ENCODE data around the gene C1orf159.

C1orf159 gene

GRCh38 chr1:1052003-1052840 is 63.7 kb downstream of the C1orf159 start:
- TF ChIP-seq ZBTB7A (IDR thresholded peaks at IDR 0.05; ENCODE audit: low read depth) (no peak), CEBPB (IDR thresholded peaks at IDR 0.05) (no peak), TEAD4 (IDR thresholded peaks at IDR 0.05) (no peak), FOXM1 (IDR thresholded peaks at IDR 0.05; ENCODE audit: borderline replicate concordance, low read depth) (no peak), TCF12 (IDR thresholded peaks at IDR 0.05; ENCODE audit: low read depth) (no peak), CREB1 (IDR thresholded peaks at IDR 0.05; ENCODE audit: low read depth) (no peak), TAF1 (IDR thresholded peaks at IDR 0.05; ENCODE audit: low read depth) (no peak), EP300 (IDR thresholded peaks at IDR 0.05; ENCODE audit: borderline replicate concordance) (no peak), YY1 (IDR thresholded peaks at IDR 0.05; ENCODE audit: low read depth) (no peak), NFIC (IDR thresholded peaks at IDR 0.05) (no peak), EGR1 (IDR thresholded peaks at IDR 0.05) (no peak), RAD21 (IDR thresholded peaks at IDR 0.05; ENCODE audit: low read depth) (no peak)
- TF ChIP-seq, protein P1, sequence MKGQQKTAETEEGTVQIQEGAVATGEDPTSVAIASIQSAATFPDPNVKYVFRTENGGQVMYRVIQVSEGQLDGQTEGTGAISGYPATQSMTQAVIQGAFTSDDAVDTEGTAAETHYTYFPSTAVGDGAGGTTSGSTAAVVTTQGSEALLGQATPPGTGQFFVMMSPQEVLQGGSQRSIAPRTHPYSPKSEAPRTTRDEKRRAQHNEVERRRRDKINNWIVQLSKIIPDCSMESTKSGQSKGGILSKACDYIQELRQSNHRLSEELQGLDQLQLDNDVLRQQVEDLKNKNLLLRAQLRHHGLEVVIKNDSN (IDR thresholded peaks at IDR 0.05), result no peak
- TF ChIP-seq, protein P2, sequence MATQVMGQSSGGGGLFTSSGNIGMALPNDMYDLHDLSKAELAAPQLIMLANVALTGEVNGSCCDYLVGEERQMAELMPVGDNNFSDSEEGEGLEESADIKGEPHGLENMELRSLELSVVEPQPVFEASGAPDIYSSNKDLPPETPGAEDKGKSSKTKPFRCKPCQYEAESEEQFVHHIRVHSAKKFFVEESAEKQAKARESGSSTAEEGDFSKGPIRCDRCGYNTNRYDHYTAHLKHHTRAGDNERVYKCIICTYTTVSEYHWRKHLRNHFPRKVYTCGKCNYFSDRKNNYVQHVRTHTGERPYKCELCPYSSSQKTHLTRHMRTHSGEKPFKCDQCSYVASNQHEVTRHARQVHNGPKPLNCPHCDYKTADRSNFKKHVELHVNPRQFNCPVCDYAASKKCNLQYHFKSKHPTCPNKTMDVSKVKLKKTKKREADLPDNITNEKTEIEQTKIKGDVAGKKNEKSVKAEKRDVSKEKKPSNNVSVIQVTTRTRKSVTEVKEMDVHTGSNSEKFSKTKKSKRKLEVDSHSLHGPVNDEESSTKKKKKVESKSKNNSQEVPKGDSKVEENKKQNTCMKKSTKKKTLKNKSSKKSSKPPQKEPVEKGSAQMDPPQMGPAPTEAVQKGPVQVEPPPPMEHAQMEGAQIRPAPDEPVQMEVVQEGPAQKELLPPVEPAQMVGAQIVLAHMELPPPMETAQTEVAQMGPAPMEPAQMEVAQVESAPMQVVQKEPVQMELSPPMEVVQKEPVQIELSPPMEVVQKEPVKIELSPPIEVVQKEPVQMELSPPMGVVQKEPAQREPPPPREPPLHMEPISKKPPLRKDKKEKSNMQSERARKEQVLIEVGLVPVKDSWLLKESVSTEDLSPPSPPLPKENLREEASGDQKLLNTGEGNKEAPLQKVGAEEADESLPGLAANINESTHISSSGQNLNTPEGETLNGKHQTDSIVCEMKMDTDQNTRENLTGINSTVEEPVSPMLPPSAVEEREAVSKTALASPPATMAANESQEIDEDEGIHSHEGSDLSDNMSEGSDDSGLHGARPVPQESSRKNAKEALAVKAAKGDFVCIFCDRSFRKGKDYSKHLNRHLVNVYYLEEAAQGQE (IDR thresholded peaks at IDR 0.05; ENCODE audit: low read depth), result no peak
- TF ChIP-seq, protein P3, sequence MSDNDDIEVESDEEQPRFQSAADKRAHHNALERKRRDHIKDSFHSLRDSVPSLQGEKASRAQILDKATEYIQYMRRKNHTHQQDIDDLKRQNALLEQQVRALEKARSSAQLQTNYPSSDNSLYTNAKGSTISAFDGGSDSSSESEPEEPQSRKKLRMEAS (IDR thresholded peaks at IDR 0.05), result no peak

GRCh38 chr1:1051127-1051810 is 64.6 kb downstream of the C1orf159 start:
- TF ChIP-seq TEAD4 (IDR thresholded peaks at IDR 0.05) (peak; percentile 51), EGR1 (IDR thresholded peaks at IDR 0.05) (no peak), RAD21 (IDR thresholded peaks at IDR 0.05; ENCODE audit: low read depth) (peak; percentile 13; the same call in 1 of the 2 replicates)

GRCh38 chr1:1050577-1051052 is 65.3 kb downstream of the C1orf159 start:
- TF ChIP-seq TEAD4 (IDR thresholded peaks at IDR 0.05) (no peak), NFIC (IDR thresholded peaks at IDR 0.05) (peak; percentile 63; the same call in 1 of the 2 replicates), ZBTB7A (IDR thresholded peaks at IDR 0.05; ENCODE audit: low read depth) (0 out of 2 replicates have a peak, but pooled peaks have one; percentile 35), CREB1 (IDR thresholded peaks at IDR 0.05; ENCODE audit: low read depth) (no peak)

GRCh38 chr1:1049318-1050165 is 66.3 kb downstream of the C1orf159 start:
- TF ChIP-seq ZBTB7A (IDR thresholded peaks at IDR 0.05; ENCODE audit: low read depth) (no peak), EP300 (IDR thresholded peaks at IDR 0.05; ENCODE audit: borderline replicate concordance) (no peak), CEBPB (IDR thresholded peaks at IDR 0.05) (no peak), TAF1 (IDR thresholded peaks at IDR 0.05; ENCODE audit: low read depth) (0 out of 2 replicates have a peak, but pooled peaks have one; percentile 3), CREB1 (IDR thresholded peaks at IDR 0.05; ENCODE audit: low read depth) (no peak)
- TF ChIP-seq, protein P3 (IDR thresholded peaks at IDR 0.05), result no peak

DNA sequence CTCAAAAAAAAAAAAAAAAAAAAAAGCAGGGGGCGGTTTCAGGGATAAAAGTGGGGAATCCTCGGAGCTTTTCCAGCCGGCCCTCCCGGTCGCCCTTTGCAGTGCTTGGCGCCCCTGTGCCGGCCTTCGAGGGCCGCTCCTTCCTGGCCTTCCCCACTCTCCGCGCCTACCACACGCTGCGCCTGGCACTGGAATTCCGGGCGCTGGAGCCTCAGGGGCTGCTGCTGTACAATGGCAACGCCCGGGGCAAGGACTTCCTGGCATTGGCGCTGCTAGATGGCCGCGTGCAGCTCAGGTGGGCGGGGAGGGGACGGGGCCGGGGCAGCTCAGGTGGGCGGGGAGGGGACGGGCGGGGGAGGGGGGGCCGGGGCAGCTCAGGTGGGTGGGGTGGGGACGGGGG is 67.1 kb downstream of the C1orf159 start:
- TF ChIP-seq TAF1 (IDR thresholded peaks at IDR 0.05; ENCODE audit: low read depth), result no peak
- no peak for TF ChIP-seq CEBPB (IDR thresholded peaks at IDR 0.05)
- TF ChIP-seq, protein P3 (IDR thresholded peaks at IDR 0.05), result peak; percentile 89
- peak; percentile 84 for TF ChIP-seq TEAD4 (IDR thresholded peaks at IDR 0.05)
- peak; percentile 53; the same call in 1 of the 2 replicates for TF ChIP-seq YY1 (IDR thresholded peaks at IDR 0.05; ENCODE audit: low read depth)
- TF ChIP-seq, protein P2 (IDR thresholded peaks at IDR 0.05; ENCODE audit: low read depth), result no peak
- 0 out of 2 replicates have a peak, but pooled peaks have one; percentile 4 for TF ChIP-seq RAD21 (IDR thresholded peaks at IDR 0.05; ENCODE audit: low read depth)
- peak; percentile 63 for TF ChIP-seq NFIC (IDR thresholded peaks at IDR 0.05)
- TF ChIP-seq CREB1 (IDR thresholded peaks at IDR 0.05; ENCODE audit: low read depth), result no peak
- TF ChIP-seq ZBTB7A (IDR thresholded peaks at IDR 0.05; ENCODE audit: low read depth), result no peak
- peak; percentile 38; the same call in 1 of the 2 replicates for TF ChIP-seq EP300 (IDR thresholded peaks at IDR 0.05; ENCODE audit: borderline replicate concordance)
- TF ChIP-seq EGR1 (IDR thresholded peaks at IDR 0.05), result no peak
- TF ChIP-seq TCF12 (IDR thresholded peaks at IDR 0.05; ENCODE audit: low read depth), result peak; percentile 55; the same call in 1 of the 2 replicates
- no peak for TF ChIP-seq FOXM1 (IDR thresholded peaks at IDR 0.05; ENCODE audit: borderline replicate concordance, low read depth)
- TF ChIP-seq, protein P1 (IDR thresholded peaks at IDR 0.05), result no peak

All from Ishikawa (cell line).